ENCODE results near the gene MXRA8.

Gene MXRA8

GRCh38 chr1:1355416-1355815, 2.9 kb downstream of the MXRA8 start:
- in situ Hi-C loops (cut with MboI; ENCODE audit: low sequenced_read_pairs, unreplicated experiment), result no loop called here
- DNase-seq (ENCODE audit: low spot score), result peak; percentile 67
- TF ChIP-seq, protein P1, sequence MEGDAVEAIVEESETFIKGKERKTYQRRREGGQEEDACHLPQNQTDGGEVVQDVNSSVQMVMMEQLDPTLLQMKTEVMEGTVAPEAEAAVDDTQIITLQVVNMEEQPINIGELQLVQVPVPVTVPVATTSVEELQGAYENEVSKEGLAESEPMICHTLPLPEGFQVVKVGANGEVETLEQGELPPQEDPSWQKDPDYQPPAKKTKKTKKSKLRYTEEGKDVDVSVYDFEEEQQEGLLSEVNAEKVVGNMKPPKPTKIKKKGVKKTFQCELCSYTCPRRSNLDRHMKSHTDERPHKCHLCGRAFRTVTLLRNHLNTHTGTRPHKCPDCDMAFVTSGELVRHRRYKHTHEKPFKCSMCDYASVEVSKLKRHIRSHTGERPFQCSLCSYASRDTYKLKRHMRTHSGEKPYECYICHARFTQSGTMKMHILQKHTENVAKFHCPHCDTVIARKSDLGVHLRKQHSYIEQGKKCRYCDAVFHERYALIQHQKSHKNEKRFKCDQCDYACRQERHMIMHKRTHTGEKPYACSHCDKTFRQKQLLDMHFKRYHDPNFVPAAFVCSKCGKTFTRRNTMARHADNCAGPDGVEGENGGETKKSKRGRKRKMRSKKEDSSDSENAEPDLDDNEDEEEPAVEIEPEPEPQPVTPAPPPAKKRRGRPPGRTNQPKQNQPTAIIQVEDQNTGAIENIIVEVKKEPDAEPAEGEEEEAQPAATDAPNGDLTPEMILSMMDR (IDR thresholded peaks at IDR 0.05; ENCODE audit: borderline replicate concordance, control extremely low read depth, extremely low read depth, insufficient read depth, missing control alignments), result no peak

- no peak for DNase-seq (ENCODE audit: low spot score)
- TF ChIP-seq, protein P1 (IDR thresholded peaks at IDR 0.05; ENCODE audit: borderline replicate concordance, control extremely low read depth, extremely low read depth, insufficient read depth, missing control alignments), result no peak
- in situ Hi-C loops (cut with MboI; ENCODE audit: low sequenced_read_pairs, unreplicated experiment), result no loop called here
These were observed 3.8 kb downstream of the MXRA8 start for GRCh38 chr1:1354271-1355247.

DNA sequence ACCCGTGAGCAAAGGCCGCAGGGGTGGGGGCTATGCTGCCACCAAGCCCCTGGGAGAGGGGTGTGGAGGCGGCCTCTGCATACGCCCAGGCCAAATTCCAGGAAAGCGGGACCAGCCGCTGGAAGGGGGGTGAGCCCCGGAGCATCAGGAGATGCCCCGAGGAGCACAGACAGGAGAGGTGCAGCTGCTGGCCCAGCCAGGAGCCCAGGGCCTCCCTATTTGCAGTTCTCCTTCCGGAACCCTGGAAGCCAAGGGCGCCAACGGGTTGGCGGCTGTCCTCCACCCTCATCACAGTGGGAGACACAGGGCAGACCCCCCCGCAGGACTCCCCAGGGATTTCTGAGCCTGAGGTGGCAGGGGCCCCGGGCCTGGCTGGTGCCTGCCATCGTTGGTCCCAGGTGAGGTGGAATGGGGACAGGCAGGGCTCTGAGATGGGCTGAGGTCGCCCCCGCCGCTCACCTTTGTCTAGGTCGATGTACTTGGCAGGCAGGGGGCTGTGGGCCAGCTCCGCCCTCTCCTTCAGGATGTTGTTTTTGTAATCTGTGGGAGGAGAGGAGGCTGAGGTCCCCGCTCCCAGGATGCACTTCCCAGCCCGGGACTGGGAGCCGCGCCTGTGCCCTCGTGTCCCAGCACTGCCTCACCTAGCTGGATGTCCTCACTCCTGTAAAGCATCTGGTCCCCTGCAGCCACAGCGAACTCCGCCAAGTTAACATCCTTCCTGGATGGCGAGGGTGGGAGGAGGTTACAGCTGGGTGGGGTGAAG, 4.8 kb downstream of the MXRA8 start:
- in situ Hi-C loops (cut with MboI; ENCODE audit: low sequenced_read_pairs, unreplicated experiment), result no loop called here
- TF ChIP-seq, protein P1 (IDR thresholded peaks at IDR 0.05; ENCODE audit: borderline replicate concordance, control extremely low read depth, extremely low read depth, insufficient read depth, missing control alignments), result no peak
- no peak for DNase-seq (ENCODE audit: low spot score)

- no peak for DNase-seq (ENCODE audit: low spot score)
- TF ChIP-seq, protein P1 (IDR thresholded peaks at IDR 0.05; ENCODE audit: borderline replicate concordance, control extremely low read depth, extremely low read depth, insufficient read depth, missing control alignments), result no peak
- in situ Hi-C loops (cut with MboI; ENCODE audit: low sequenced_read_pairs, unreplicated experiment), result no loop called here
These were observed 5.5 kb downstream of the MXRA8 start for GRCh38 chr1:1352786-1353388.

- DNase-seq (ENCODE audit: low spot score), result no peak
These were observed 6.6 kb downstream of the MXRA8 start for GRCh38 chr1:1351511-1352427.

More at GRCh38 chr1:1351511-1352427, 6.6 kb downstream of the MXRA8 start:
- in situ Hi-C loops (cut with MboI; ENCODE audit: low sequenced_read_pairs, unreplicated experiment), result no loop called here
- TF ChIP-seq, protein P1 (IDR thresholded peaks at IDR 0.05; ENCODE audit: borderline replicate concordance, control extremely low read depth, extremely low read depth, insufficient read depth, missing control alignments), result no peak
